Caco-2 (cell line): Measurements from ENCODE around the gene NOP16. TPM values are rescaled to one million over a fixed set of nuclear protein-coding genes. Genes with fewer than 3 reads are reported as not detected.

Experiments used
- BruUV-seq: library from RNA; stranded (reverse); fragments of 400-500 nt; replicated peaks from 2 replicates; lab custom pipeline; 2021; lab: Mats Ljungman, UMichigan
- CTCF ChIA-PET: fragments of 300-600 bp; sonication (Branson Sonifier 250); formaldehyde crosslinking; loops from one replicate; lab custom pipeline; 2022; ENCODE audit warnings: antibody characterized with exemption; lab: Charles Lee
- POLR2A ChIA-PET: fragments of 300-600 bp; sonication (Branson Sonifier 250); formaldehyde crosslinking; loops from one replicate; lab custom pipeline; 2022; ENCODE audit warnings: antibody characterized with exemption; lab: Charles Lee
- DNase-seq, 2 experiments: peaks; one replicate each; pipeline versions ENCODE4 v3.0.0 to v3.0.0-alpha.2; 2020 to 2022
- H3K27me3 ChIP-seq: replicated peaks from 2 replicates; pipeline ENCODE4 v1.6.0; 2011; ENCODE audit warnings: low read length; ENCODE audit not compliant: control insufficient read depth, insufficient read depth
- H3K36me3 ChIP-seq: 2 replicates; pipeline ENCODE4 v1.5.1; 2011; ENCODE audit warnings: low read length; ENCODE audit not compliant: control insufficient read depth, insufficient read depth
- H3K4me1 ChIP-seq: fragments of 250-450 bp; sonication (Bioruptor Pico); 2 replicates; pipeline ENCODE4 v1.5.1; 2020; ENCODE audit warnings: mild to moderate bottlenecking
- H3K4me3 ChIP-seq: 2 replicates; pipeline ENCODE4 v1.5.1; 2011; ENCODE audit warnings: low read depth, mild to moderate bottlenecking, control low read depth, low read length
- H3K9me3 ChIP-seq: fragments of 250-450 bp; sonication (Bioruptor Pico); 2 replicates; pipeline ENCODE4 v1.5.1; 2020; ENCODE audit warnings: mild to moderate bottlenecking, moderate library complexity
- H3K27ac Mint-ChIP-seq: one replicate; pipeline ENCODE4 v1.8.0; 2022; ENCODE audit warnings: mixed read lengths; ENCODE audit not compliant: unreplicated experiment
- H3K27me3 Mint-ChIP-seq: one replicate; pipeline ENCODE4 v1.8.0; 2022; ENCODE audit warnings: mixed read lengths; ENCODE audit not compliant: insufficient read depth, unreplicated experiment
- H3K36me3 Mint-ChIP-seq: one replicate; pipeline ENCODE4 v1.8.0; 2022; ENCODE audit warnings: mild to moderate bottlenecking, mixed read lengths; ENCODE audit not compliant: insufficient read depth, unreplicated experiment
- H3K4me1 Mint-ChIP-seq: one replicate; pipeline ENCODE4 v1.8.0; 2022; ENCODE audit warnings: low read depth, mixed read lengths; ENCODE audit not compliant: unreplicated experiment
- H3K4me3 Mint-ChIP-seq: one replicate; pipeline ENCODE4 v1.8.0; 2022; ENCODE audit warnings: mild to moderate bottlenecking, moderate library complexity, mixed read lengths; ENCODE audit not compliant: unreplicated experiment
- H3K9me3 Mint-ChIP-seq: one replicate; pipeline ENCODE4 v1.8.0; 2022; ENCODE audit warnings: mixed read lengths; ENCODE audit not compliant: unreplicated experiment
- intact Hi-C: fragments of 100-400 bp; cut with micrococcal nuclease; formaldehyde crosslinking; loops from one replicate; pipeline ENCODE4 v1.10.0; 2022; ENCODE audit not compliant: unreplicated experiment
- total RNA-seq: library from RNA; stranded (reverse); gene quantifications from 2 replicates; pipeline ENCODE4 v1.2.3, GENCODE V29; 2022
- TF ChIP-seq, protein P1 (sequence below), 2 experiments: fragments of 200-600 bp in 1 of 2; IDR thresholded peaks; 1 replicate in 1 of 2; 2 replicates in 1 of 2; pipeline versions ENCODE4 v1.5.1 to v1.8.0; 2011 to 2022; ENCODE audit warnings: antibody characterized with exemption in 1 of 2, control low read depth in 1 of 2, inconsistent platforms in 1 of 2, low read depth in 1 of 2, low read length in 1 of 2, mild to moderate bottlenecking in 1 of 2, moderate library complexity in 1 of 2; ENCODE audit not compliant: insufficient read depth in 1 of 2, severe bottlenecking in 1 of 2, unreplicated experiment in 1 of 2

The NOP16 gene
- total RNA-seq, 1 experiment from 2014 or later, result 48.0 TPM

DNA sequence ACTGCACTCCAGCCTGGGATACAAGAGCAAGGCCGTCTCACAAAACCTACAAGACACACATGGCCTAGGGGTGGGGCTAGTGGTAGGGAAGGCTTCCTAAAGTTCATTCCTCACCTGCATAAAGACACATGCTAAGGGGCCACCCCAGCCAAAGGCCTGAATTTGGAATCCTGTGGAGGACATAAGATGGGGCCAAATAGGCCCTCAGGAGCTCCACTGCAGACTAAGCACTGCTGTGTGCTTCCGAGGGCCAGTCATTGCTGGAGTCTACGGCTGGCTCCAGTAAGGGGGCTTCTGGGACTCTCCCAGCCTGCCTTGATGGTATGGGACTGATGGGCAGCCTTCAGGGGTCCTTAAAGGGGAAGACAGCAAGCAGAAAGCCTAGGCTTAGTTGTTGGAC is 5.7 kb downstream of the NOP16 start:
- no peaks in the 10 kb centered on the region for H3K4me1 Mint-ChIP-seq
- Histone ChIP-seq H3K4me3 (no peak overlapping the region), H3K4me1 (peaks cover 4% of the 10 kb centered on the region; the same call in 1 of the 2 replicates), H3K9me3 (no peaks in the 10 kb centered on the region), H3K27me3 (no peaks in the 10 kb centered on the region), H3K36me3 (no peaks in the 10 kb centered on the region)
- no TSS peak for BruUV-seq
- H3K9me3 Mint-ChIP-seq, result no peaks in the 10 kb centered on the region
- no peaks in the 10 kb centered on the region for H3K27me3 Mint-ChIP-seq
- H3K36me3 Mint-ChIP-seq, result peaks cover 58% of the 10 kb centered on the region
- no peak for DNase-seq
- POLR2A ChIA-PET, result no interaction called here
- CTCF ChIA-PET, result no interaction called here
- H3K27ac Mint-ChIP-seq, result no peak overlapping the region
- H3K4me3 Mint-ChIP-seq, result no peak overlapping the region
- intact Hi-C loops, result no loop called here
- TF ChIP-seq, protein P1, sequence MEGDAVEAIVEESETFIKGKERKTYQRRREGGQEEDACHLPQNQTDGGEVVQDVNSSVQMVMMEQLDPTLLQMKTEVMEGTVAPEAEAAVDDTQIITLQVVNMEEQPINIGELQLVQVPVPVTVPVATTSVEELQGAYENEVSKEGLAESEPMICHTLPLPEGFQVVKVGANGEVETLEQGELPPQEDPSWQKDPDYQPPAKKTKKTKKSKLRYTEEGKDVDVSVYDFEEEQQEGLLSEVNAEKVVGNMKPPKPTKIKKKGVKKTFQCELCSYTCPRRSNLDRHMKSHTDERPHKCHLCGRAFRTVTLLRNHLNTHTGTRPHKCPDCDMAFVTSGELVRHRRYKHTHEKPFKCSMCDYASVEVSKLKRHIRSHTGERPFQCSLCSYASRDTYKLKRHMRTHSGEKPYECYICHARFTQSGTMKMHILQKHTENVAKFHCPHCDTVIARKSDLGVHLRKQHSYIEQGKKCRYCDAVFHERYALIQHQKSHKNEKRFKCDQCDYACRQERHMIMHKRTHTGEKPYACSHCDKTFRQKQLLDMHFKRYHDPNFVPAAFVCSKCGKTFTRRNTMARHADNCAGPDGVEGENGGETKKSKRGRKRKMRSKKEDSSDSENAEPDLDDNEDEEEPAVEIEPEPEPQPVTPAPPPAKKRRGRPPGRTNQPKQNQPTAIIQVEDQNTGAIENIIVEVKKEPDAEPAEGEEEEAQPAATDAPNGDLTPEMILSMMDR (IDR thresholded peaks at IDR 0.05; ENCODE audit: insufficient read depth in 1 of 2, low read depth in 1 of 2, low read length in 1 of 2, severe bottlenecking in 1 of 2, unreplicated experiment in 1 of 2), result no peak

DNA sequence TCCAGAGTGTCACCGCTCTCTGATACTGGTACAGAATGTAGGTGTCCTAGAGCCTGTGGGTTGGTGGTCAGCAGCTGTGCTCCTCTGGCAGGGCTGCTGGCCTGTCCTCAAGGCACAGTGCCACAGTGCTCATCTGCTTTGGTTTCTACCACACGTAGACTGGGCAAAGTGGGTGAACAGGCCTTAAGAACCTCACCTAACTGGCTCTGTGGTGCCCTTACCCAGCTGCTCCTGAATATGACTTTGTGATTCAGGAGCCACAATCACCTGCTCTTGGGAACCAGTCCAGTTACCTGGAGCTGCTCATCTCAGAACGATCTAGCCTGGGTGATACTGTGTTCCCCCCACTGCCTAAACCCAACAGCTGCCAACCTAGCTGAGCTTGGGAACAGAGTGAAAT is 6.4 kb downstream of the NOP16 start:
- peaks cover 50% of the 10 kb centered on the region for H3K36me3 Mint-ChIP-seq
- ChIA-PET POLR2A (no interaction called here), CTCF (interaction anchor here (0.6 kb wide), 1 partner anchor 156 kb away, joined by 3 read pairs; no protein-coding TSS in a partner anchor)
- H3K9me3 ChIP-seq, result no peaks in the 10 kb centered on the region
- H3K27me3 Mint-ChIP-seq, result no peaks in the 10 kb centered on the region
- DNase-seq, result no peak
- no peak overlapping the region for H3K27ac Mint-ChIP-seq
- no peaks in the 10 kb centered on the region for H3K36me3 ChIP-seq
- intact Hi-C loops, result no loop called here
- no peaks in the 10 kb centered on the region; the same call in 1 of the 2 replicates for H3K4me1 ChIP-seq
- H3K9me3 Mint-ChIP-seq, result no peaks in the 10 kb centered on the region
- H3K4me1 Mint-ChIP-seq, result no peaks in the 10 kb centered on the region
- no peak overlapping the region for H3K4me3 ChIP-seq
- TF ChIP-seq, protein P1 (IDR thresholded peaks at IDR 0.05; ENCODE audit: insufficient read depth in 1 of 2, low read depth in 1 of 2, low read length in 1 of 2, severe bottlenecking in 1 of 2, unreplicated experiment in 1 of 2), result no peak
- no TSS peak for BruUV-seq
- no peak overlapping the region for H3K4me3 Mint-ChIP-seq
- H3K27me3 ChIP-seq, result no peaks in the 10 kb centered on the region

DNA sequence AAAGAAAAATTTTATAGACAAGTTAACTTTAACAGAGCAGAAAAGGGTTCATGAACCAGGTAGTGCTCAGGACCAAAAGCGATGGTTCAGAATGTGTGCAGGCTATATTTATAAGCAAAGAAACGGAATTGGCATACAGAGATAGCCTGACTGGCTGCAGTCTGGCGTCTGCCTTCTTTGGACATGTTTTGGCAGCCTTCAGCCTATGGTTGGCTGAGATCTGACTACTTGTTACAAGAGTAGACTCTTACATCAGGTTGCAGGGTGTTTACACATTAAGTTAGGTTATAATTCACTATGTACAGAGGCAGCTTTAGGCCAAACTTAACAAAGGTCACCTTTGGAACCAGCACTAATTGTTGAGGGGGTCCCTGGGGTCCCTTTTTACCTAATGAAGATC is 7.0 kb downstream of the NOP16 start:
- H3K4me1 Mint-ChIP-seq, result no peaks in the 10 kb centered on the region
- Histone ChIP-seq H3K4me1 (no peaks in the 10 kb centered on the region), H3K4me3 (no peak overlapping the region), H3K27me3 (no peaks in the 10 kb centered on the region), H3K9me3 (no peaks in the 10 kb centered on the region), H3K36me3 (no peaks in the 10 kb centered on the region)
- H3K36me3 Mint-ChIP-seq, result peaks cover 45% of the 10 kb centered on the region
- CTCF ChIA-PET, result no interaction called here
- no peak for DNase-seq
- BruUV-seq, result no TSS peak
- no peaks in the 10 kb centered on the region for H3K27me3 Mint-ChIP-seq
- no peaks in the 10 kb centered on the region for H3K9me3 Mint-ChIP-seq
- TF ChIP-seq, protein P1 (IDR thresholded peaks at IDR 0.05; ENCODE audit: insufficient read depth in 1 of 2, low read depth in 1 of 2, low read length in 1 of 2, severe bottlenecking in 1 of 2, unreplicated experiment in 1 of 2), result no peak
- H3K4me3 Mint-ChIP-seq, result no peak overlapping the region
- POLR2A ChIA-PET, result no interaction called here
- H3K27ac Mint-ChIP-seq, result no peak overlapping the region
- intact Hi-C loops, result no loop called here
